Measurements from ENCODE around the gene CXCR6. TPM values are rescaled to one million over a fixed set of nuclear protein-coding genes. Genes with fewer than 3 reads are reported as not detected.

CXCR6 gene
- total and polyA plus RNA-seq, 2 of the 13 experiments (the other 11 are each of a cell fraction or from before 2014, with no cell fraction given), result not detected

DNA sequence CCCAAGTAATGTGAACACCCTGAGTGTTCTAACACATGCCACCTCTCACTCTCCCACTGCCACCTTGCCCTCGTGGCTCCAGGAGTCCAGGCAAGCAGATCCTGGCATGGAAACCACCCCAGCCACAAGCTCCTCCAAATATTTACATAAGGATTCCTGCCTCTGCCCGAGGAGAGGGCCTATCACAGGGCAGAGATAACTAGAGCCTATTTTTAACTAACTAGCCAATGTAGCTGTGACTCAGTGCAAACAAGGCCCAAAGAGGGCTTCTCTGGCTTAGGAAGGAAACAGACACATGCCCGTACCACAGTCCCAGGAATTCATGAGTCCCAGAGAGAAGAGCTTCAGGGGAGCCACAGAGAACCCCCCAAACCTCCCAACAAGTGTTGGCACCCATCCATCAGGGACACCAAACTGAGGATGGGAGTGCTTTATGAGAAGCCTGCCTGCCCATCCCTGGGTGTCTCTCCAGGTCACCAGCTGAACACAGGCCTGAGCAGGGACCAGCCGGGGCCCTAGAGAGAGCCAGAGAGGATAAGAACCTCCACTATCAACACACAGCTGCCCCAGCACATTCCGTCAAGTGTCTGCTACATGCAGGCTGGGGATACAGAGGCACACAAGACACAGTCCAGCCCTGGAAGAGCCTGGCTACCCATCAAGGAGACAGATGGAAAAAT is 43.2 kb downstream of the CXCR6 start (continued):
- TF ChIP-seq, protein P1, sequence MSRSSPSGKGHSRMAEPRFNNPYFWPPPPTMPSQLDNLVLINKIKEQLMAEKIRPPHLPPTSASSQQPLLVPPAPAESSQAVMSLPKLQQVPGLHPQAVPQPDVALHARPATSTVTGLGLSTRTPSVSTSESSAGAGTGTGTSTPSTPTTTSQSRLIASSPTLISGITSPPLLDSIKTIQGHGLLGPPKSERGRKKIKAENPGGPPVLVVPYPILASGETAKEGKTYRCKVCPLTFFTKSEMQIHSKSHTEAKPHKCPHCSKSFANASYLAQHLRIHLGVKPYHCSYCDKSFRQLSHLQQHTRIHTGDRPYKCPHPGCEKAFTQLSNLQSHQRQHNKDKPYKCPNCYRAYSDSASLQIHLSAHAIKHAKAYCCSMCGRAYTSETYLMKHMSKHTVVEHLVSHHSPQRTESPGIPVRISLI (CRISPR knock-in tag; IDR thresholded peaks at IDR 0.05; ENCODE audit: borderline replicate concordance), result no peak
- TF ChIP-seq ETV5 (CRISPR knock-in tag; IDR thresholded peaks at IDR 0.05; ENCODE audit: borderline replicate concordance) (no peak), TOE1 (CRISPR knock-in tag; IDR thresholded peaks at IDR 0.05) (no peak), ZNF605 (CRISPR knock-in tag; IDR thresholded peaks at IDR 0.05) (no peak), ZNF446 (CRISPR knock-in tag; IDR thresholded peaks at IDR 0.05) (no peak), ZBTB7A (CRISPR knock-in tag; IDR thresholded peaks at IDR 0.05) (no peak), RFX3 (CRISPR knock-in tag; IDR thresholded peaks at IDR 0.05) (no peak), ZNF709 (CRISPR knock-in tag; IDR thresholded peaks at IDR 0.05) (no peak), ZNF33B (CRISPR knock-in tag; IDR thresholded peaks at IDR 0.05) (no peak), KDM5B (CRISPR knock-in tag; IDR thresholded peaks at IDR 0.05; ENCODE audit: borderline replicate concordance) (no peak), ZNF383 (CRISPR knock-in tag; IDR thresholded peaks at IDR 0.05; ENCODE audit: borderline replicate concordance) (no peak), MED1 (CRISPR knock-in tag; IDR thresholded peaks at IDR 0.05) (peak; percentile 37; the same call in 1 of the 2 replicates), ZNF747 (CRISPR knock-in tag; IDR thresholded peaks at IDR 0.05; ENCODE audit: borderline replicate concordance) (no peak), ZNF20 (CRISPR knock-in tag; IDR thresholded peaks at IDR 0.05) (no peak), MAFF (IDR thresholded peaks at IDR 0.05; ENCODE audit: low read depth, low read length) (no peak)
- TF ChIP-seq, protein P2, sequence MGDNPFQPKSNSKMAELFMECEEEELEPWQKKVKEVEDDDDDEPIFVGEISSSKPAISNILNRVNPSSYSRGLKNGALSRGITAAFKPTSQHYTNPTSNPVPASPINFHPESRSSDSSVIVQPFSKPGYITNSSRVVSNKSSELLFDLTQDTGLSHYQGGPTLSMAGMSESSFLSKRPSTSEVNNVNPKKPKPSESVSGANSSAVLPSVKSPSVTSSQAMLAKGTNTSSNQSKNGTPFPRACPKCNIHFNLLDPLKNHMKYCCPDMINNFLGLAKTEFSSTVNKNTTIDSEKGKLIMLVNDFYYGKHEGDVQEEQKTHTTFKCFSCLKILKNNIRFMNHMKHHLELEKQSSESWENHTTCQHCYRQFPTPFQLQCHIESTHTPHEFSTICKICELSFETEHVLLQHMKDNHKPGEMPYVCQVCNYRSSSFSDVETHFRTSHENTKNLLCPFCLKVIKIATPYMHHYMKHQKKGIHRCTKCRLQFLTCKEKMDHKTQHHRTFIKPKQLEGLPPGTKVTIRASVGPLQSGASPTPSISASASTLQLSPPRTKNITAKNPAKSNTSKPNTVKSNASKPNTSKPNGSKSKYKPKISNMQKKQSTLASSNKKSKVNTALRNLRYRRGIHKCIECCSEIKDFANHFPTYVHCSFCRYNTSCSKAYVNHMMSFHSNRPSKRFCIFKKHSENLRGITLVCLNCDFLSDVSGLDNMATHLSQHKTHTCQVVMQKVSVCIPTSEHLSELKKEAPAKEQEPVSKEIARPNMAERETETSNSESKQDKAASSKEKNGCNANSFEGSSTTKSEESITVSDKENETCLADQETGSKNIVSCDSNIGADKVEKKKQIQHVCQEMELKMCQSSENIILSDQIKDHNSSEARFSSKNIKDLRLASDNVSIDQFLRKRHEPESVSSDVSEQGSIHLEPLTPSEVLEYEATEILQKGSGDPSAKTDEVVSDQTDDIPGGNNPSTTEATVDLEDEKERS (CRISPR knock-in tag; IDR thresholded peaks at IDR 0.05), result no peak
- TF ChIP-seq, protein P3, sequence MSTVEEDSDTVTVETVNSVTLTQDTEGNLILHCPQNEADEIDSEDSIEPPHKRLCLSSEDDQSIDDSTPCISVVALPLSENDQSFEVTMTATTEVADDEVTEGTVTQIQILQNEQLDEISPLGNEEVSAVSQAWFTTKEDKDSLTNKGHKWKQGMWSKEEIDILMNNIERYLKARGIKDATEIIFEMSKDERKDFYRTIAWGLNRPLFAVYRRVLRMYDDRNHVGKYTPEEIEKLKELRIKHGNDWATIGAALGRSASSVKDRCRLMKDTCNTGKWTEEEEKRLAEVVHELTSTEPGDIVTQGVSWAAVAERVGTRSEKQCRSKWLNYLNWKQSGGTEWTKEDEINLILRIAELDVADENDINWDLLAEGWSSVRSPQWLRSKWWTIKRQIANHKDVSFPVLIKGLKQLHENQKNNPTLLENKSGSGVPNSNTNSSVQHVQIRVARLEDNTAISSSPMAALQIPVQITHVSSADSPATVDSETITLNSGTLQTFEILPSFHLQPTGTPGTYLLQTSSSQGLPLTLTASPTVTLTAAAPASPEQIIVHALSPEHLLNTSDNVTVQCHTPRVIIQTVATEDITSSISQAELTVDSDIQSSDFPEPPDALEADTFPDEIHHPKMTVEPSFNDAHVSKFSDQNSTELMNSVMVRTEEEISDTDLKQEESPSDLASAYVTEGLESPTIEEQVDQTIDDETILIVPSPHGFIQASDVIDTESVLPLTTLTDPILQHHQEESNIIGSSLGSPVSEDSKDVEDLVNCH (CRISPR knock-in tag; IDR thresholded peaks at IDR 0.05), result no peak
- TF ChIP-seq, protein P4, sequence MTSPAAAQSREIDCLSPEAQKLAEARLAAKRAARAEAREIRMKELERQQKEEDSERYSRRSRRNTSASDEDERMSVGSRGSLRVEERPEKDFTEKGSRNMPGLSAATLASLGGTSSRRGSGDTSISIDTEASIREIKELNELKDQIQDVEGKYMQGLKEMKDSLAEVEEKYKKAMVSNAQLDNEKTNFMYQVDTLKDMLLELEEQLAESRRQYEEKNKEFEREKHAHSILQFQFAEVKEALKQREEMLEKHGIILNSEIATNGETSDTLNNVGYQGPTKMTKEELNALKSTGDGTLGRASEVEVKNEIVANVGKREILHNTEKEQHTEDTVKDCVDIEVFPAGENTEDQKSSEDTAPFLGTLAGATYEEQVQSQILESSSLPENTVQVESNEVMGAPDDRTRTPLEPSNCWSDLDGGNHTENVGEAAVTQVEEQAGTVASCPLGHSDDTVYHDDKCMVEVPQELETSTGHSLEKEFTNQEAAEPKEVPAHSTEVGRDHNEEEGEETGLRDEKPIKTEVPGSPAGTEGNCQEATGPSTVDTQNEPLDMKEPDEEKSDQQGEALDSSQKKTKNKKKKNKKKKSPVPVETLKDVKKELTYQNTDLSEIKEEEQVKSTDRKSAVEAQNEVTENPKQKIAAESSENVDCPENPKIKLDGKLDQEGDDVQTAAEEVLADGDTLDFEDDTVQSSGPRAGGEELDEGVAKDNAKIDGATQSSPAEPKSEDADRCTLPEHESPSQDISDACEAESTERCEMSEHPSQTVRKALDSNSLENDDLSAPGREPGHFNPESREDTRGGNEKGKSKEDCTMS (CRISPR knock-in tag; conservative IDR thresholded peaks at IDR 0.05), result no peak
- TF ChIP-seq, protein P5, sequence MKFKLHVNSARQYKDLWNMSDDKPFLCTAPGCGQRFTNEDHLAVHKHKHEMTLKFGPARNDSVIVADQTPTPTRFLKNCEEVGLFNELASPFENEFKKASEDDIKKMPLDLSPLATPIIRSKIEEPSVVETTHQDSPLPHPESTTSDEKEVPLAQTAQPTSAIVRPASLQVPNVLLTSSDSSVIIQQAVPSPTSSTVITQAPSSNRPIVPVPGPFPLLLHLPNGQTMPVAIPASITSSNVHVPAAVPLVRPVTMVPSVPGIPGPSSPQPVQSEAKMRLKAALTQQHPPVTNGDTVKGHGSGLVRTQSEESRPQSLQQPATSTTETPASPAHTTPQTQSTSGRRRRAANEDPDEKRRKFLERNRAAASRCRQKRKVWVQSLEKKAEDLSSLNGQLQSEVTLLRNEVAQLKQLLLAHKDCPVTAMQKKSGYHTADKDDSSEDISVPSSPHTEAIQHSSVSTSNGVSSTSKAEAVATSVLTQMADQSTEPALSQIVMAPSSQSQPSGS (CRISPR knock-in tag; IDR thresholded peaks at IDR 0.05), result no peak
